Liver (tissue), 9 donors: ENCODE results near the gene OR5AU1. TPM values are rescaled to one million over a fixed set of nuclear protein-coding genes. Genes with fewer than 3 reads are reported as not detected.

Source experiments
- DNase-seq: peaks from one replicate; pipeline ENCODE4 v3.0.0-alpha.2; 2017; ENCODE audit warnings: low spot score
- H3K27ac ChIP-seq, 2 donors: one replicate each; pipeline ENCODE4 v1.7.0; 2013; ENCODE audit warnings: inconsistent platforms in 2 of 2, low read length in 2 of 2, control low read depth in 1 of 2, low read depth in 1 of 2, mild to moderate bottlenecking in 1 of 2
- H3K27me3 ChIP-seq, 4 donors: one replicate each; pipeline versions ENCODE4 v1.6.1 to v1.7.0; 2013; ENCODE audit warnings: low read length in 3 of 4, inconsistent platforms in 1 of 4, mild to moderate bottlenecking in 1 of 4, moderate library complexity in 1 of 4; ENCODE audit not compliant: control insufficient read depth in 4 of 4, insufficient read depth in 4 of 4
- H3K36me3 ChIP-seq, 4 donors: one replicate each; pipeline versions ENCODE4 v1.6.1 to v1.7.0; 2013; ENCODE audit warnings: low read length in 3 of 4, mild to moderate bottlenecking in 3 of 4, low read depth in 1 of 4, moderate library complexity in 1 of 4; ENCODE audit not compliant: control insufficient read depth in 4 of 4, insufficient read depth in 3 of 4
- H3K4me1 ChIP-seq, 4 donors: one replicate each; pipeline versions ENCODE4 v1.6.1 to v1.7.0; 2013; ENCODE audit warnings: low read length in 3 of 4, mild to moderate bottlenecking in 3 of 4, moderate library complexity in 1 of 4; ENCODE audit not compliant: control insufficient read depth in 4 of 4, insufficient read depth in 4 of 4
- H3K4me3 ChIP-seq, 3 donors: one replicate each; pipeline versions ENCODE4 v1.6.1 to v1.7.0; 2013; ENCODE audit warnings: low read length in 3 of 3, control low read depth in 1 of 3, low read depth in 1 of 3, mild to moderate bottlenecking in 1 of 3
- H3K9ac ChIP-seq, 2 donors: one replicate each; pipeline ENCODE4 v1.7.0; 2013; ENCODE audit warnings: low read length in 2 of 2, mild to moderate bottlenecking in 2 of 2, moderate library complexity in 2 of 2, control low read depth in 1 of 2, low read depth in 1 of 2
- H3K9me3 ChIP-seq, 4 donors: one replicate each; pipeline versions ENCODE4 v1.6.1 to v1.7.0; 2013; ENCODE audit warnings: low read length in 3 of 4; ENCODE audit not compliant: control insufficient read depth in 4 of 4
- EGR1 ChIP-seq, 2 donors: IDR thresholded peaks; 2 replicates each; pipeline ENCODE4 v1.6.1; 2016 to 2018; ENCODE audit warnings: antibody characterized with exemption in 2 of 2, low read depth in 2 of 2
- HNF4A ChIP-seq, 2 donors: conservative IDR thresholded peaks; 2 replicates each; pipeline ENCODE4 v1.6.1; 2016; ENCODE audit warnings: antibody characterized with exemption in 2 of 2, mild to moderate bottlenecking in 2 of 2
- NR2F2 ChIP-seq: IDR thresholded peaks from 2 replicates; pipeline ENCODE4 v1.6.1; 2016; ENCODE audit warnings: antibody characterized with exemption
- RAD21 ChIP-seq, 2 donors: IDR thresholded peaks; 2 replicates each; pipeline ENCODE4 v1.6.1; 2016; ENCODE audit warnings: antibody characterized with exemption in 2 of 2, mild to moderate bottlenecking in 2 of 2
- REST ChIP-seq: IDR thresholded peaks from 2 replicates; pipeline ENCODE4 v1.6.1; 2016; ENCODE audit warnings: antibody characterized with exemption, mild to moderate bottlenecking
- RXRA ChIP-seq, 2 donors: IDR thresholded peaks; 2 replicates each; pipeline ENCODE4 v1.6.1; 2017 to 2018; ENCODE audit warnings: antibody characterized with exemption in 2 of 2, mild to moderate bottlenecking in 1 of 2
- SP1 ChIP-seq: IDR thresholded peaks from 2 replicates; pipeline ENCODE4 v1.6.1; 2018; ENCODE audit warnings: antibody characterized with exemption, mild to moderate bottlenecking
- YY1 ChIP-seq: IDR thresholded peaks from 2 replicates; pipeline ENCODE4 v1.6.1; 2016; ENCODE audit warnings: antibody characterized with exemption, mild to moderate bottlenecking
- WGBS: extraction: QIAGEN DNeasy Blood & Tissue Kit; methylation state at CpG from one replicate; pipeline ENCODE4 v1.1.7; 2013; 5-methylcytosine and 5-hydroxymethylcytosine counted together
- polyA plus RNA-seq, 2 donors: library from polyadenylated mRNA; stranded (reverse) in 1 of 2; unstranded in 1 of 2; fragments of 200-250 nt in 1 of 2; fragments of >200 nt in 1 of 2; fragmentation: Nextera tagmentation in 1 of 2; extraction: Ambion mirVana in 1 of 2; gene quantifications; one replicate each; pipeline versions ENCODE4 v1.2.1 to v1.2.3, GENCODE V29; 2013 to 2015
- total RNA-seq, 2 donors: library from RNA; depleted of rRNA; stranded (reverse); fragments of >200 nt; gene quantifications; one replicate each; pipeline ENCODE4 v1.2.3, GENCODE V29; 2014
- TF ChIP-seq, protein P1 (sequence below): IDR thresholded peaks from 2 replicates; pipeline ENCODE4 v1.6.1; 2016; ENCODE audit warnings: antibody characterized with exemption
- donor health status: healthy.
- donor health status: healthy.
- donor health status: healthy.
- donor health status: healthy.
- donor health status: healthy.

Gene OR5AU1
- total and polyA plus RNA-seq, 4 donors = not detected

DNA sequence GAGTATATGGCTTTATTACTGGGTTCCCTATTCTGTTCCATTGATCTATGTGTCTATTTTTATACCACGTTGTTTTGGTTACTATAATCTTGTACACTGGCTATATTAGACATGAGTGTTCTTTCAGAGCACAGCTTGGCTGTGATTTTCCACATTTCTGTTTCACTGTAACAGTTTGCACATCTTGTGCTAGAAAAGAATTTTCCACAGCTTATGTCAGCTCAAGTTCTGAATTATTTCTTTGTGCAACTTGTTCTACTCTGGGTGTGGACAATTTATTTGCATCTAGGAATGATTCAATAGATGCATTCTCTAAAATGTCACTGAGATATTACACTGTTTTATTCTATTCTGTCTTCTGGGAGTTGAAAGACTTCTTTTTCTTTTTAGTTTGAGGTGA lies 28.4 kb upstream of the OR5AU1 start:
- no peaks in the 10 kb centered on the region for H3K4me1 ChIP-seq
- TF ChIP-seq REST = no peak
- WGBS = 57% methylated on average over 1 of the region's 1 CpG

GRCh38 chr14:21182166-21182565 lies 26.3 kb upstream of the OR5AU1 start:
- no peak for TF ChIP-seq HNF4A (conservative IDR thresholded peaks at IDR 0.05)
- no peak for TF ChIP-seq RAD21 (IDR thresholded peaks at IDR 0.05)
- TF ChIP-seq REST = no peak
- TF ChIP-seq RXRA (IDR thresholded peaks at IDR 0.05) = no peak
- no peak for TF ChIP-seq EGR1 (IDR thresholded peaks at IDR 0.05; ENCODE audit: low read depth in 2 of 2)
- TF ChIP-seq YY1 = no peak
- no peak overlapping the region for H3K4me3 ChIP-seq
- H3K9me3 ChIP-seq = no peaks in the 10 kb centered on the region
- no peak for DNase-seq
- H3K36me3 ChIP-seq = no peaks in the 10 kb centered on the region
- H3K9ac ChIP-seq = no peak overlapping the region
- WGBS = 70% methylated on average over 2 of the region's 2 CpGs
- no peaks in the 10 kb centered on the region for H3K27me3 ChIP-seq
- H3K4me1 ChIP-seq = no peaks in the 10 kb centered on the region
- no peak overlapping the region for H3K27ac ChIP-seq

More for the DNA sequence above, 28.4 kb upstream of the OR5AU1 start:
- no peak for DNase-seq
- H3K9ac ChIP-seq = no peak overlapping the region
- no peaks in the 10 kb centered on the region for H3K36me3 ChIP-seq
- no peaks in the 10 kb centered on the region for H3K9me3 ChIP-seq
- no peaks in the 10 kb centered on the region for H3K27me3 ChIP-seq
- no peak overlapping the region for H3K27ac ChIP-seq
- H3K4me3 ChIP-seq = no peak overlapping the region

DNA sequence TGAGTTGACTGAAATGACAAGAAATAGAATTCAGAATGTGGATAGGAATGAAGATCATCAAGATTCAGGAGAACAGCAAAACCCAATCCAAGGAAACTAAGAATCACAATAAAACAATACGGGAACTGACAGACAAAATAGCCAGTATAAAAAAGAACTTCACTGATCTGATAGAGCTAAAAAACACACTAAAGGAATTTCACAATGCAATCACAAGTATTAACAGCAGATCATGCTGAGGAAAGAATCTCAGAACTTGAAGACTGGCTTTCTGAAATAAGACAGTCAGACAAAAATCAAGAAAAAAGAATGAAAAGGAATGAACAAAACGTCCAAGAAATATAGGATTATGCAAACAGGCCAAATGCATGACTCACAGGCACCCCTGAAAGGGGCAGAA lies 15.3 kb upstream of the OR5AU1 start:
- Histone ChIP-seq H3K36me3 (no peaks in the 10 kb centered on the region), H3K9ac (no peak overlapping the region), H3K4me1 (no peaks in the 10 kb centered on the region), H3K9me3 (peaks cover 0 to 5% (median 0%) of the 10 kb centered on the region in 4 donors), H3K27ac (no peak overlapping the region), H3K4me3 (no peak overlapping the region), H3K27me3 (no peaks in the 10 kb centered on the region)
- TF ChIP-seq NR2F2 (no peak), SP1 (no peak), HNF4A (conservative IDR thresholded peaks at IDR 0.05) (no peak)
- TF ChIP-seq, protein P1, sequence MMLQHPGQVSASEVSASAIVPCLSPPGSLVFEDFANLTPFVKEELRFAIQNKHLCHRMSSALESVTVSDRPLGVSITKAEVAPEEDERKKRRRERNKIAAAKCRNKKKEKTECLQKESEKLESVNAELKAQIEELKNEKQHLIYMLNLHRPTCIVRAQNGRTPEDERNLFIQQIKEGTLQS = no peak
- no peak for DNase-seq
- 68% methylated on average over 2 of the region's 2 CpGs for WGBS
